ENCODE measurements around the gene CLPTM1L. TPM values are rescaled to one million over a fixed set of nuclear protein-coding genes. Genes with fewer than 3 reads are reported as not detected.

CLPTM1L gene
- polyA plus RNA-seq, 1 donor from 2014 or later, result 61.6 TPM

DNA sequence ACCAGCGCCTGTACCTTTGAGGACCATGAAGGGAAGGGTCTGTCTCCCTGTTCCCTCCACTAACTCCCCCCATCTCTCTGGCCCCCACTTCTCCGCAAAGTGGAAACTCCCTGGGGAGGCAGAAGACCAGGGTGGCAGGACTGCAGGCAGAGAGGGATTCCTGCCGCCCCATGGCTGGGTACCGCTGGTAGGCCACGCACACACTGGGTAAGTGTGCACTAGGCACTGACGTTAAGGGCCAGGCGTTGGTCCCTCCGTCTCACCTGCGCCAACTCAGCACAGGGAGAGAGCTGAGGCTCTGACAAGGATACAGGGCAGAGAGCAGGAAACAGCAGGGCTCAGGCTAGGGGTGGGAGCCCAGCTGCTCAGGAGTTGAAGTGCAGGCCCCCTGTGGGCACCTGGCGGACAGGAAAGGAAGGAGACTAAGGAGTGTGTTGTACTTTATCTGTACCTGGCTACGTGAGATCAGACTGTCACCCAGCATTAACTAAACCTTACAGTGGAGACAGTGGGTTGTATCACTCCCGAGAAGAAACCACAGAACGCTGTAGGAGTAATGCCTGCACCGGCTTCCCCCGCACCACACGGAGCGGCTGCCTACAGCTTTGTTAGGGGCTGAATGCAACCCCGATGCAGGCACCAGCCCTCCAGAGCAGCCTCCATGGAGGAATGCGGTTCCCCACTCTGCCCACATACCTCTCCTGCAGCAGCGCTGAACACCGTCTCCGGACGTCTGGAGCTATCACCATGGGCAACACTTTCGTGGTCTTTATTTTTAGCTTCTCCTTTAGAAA is 34.2 kb upstream of the CLPTM1L start (continued):
- no peak for TF ChIP-seq MXI1 (conservative IDR thresholded peaks at IDR 0.05; ENCODE audit: poor library complexity, severe bottlenecking)
- TF ChIP-seq RAD21 (conservative IDR thresholded peaks at IDR 0.05), result no peak

GRCh38 chr5:1378096-1378495 is 33.2 kb upstream of the CLPTM1L start:
- Histone ChIP-seq H3K27ac (ENCODE audit: low read length) (no peak overlapping the region), H3K9ac (ENCODE audit: low read length) (no peak overlapping the region), H3K9me2 (ENCODE audit: insufficient read depth, low read length) (no peaks in the 10 kb centered on the region), H3F3A (ENCODE audit: insufficient read depth, low read length, poor library complexity, severe bottlenecking) (no peaks in the 10 kb centered on the region), H4K20me1 (ENCODE audit: insufficient read depth) (no peaks in the 10 kb centered on the region), H2AFZ (ENCODE audit: low read depth, low read length) (no peak overlapping the region), H3K79me2 (replicated peaks; ENCODE audit: insufficient read depth, low read length) (no peaks in the 10 kb centered on the region), H3K36me3 (ENCODE audit: insufficient read depth, low read length) (no peaks in the 10 kb centered on the region), H3K9me3 (ENCODE audit: low read length) (peaks cover 8% of the 10 kb centered on the region), H3K27me3 (ENCODE audit: insufficient read depth, low read depth, low read length) (no peaks in the 10 kb centered on the region), H3K4me2 (ENCODE audit: low read length) (no peak overlapping the region), H3K4me3 (ENCODE audit: low read length) (no peak overlapping the region)
- no peak for TF ChIP-seq EP300 (conservative IDR thresholded peaks at IDR 0.05; ENCODE audit: poor library complexity, severe bottlenecking)

DNA sequence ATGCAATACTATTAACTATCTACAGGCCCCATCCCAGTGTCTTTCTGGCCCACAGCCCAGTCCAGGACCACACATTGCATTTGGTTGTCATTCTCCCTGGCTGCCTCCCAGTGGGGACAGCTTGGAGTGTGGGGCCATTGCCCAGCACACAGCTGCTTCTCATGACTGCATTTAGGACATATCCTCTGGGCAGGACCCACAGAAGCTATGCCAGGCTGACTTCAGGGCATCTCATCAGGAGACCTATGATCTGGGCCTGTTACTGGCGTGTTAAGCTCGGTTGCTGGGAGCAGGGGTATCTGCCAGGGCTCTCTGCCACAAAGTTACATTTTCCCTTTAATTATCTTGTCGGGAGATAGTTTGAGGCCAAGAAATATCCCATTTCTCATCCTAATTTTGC is 32.1 kb upstream of the CLPTM1L start:
- H3K9me3 ChIP-seq (ENCODE audit: low read length), result peaks cover 8% of the 10 kb centered on the region
- no peak for TF ChIP-seq TAF1 (IDR thresholded peaks at IDR 0.05; ENCODE audit: low read depth)
- TF ChIP-seq EZH2 (IDR thresholded peaks at IDR 0.05; ENCODE audit: borderline replicate concordance, insufficient read depth, low read length, poor library complexity, severe bottlenecking), result no peak
- TF ChIP-seq MXI1 (conservative IDR thresholded peaks at IDR 0.05; ENCODE audit: poor library complexity, severe bottlenecking), result no peak
- TF ChIP-seq CTCF (IDR thresholded peaks at IDR 0.05; ENCODE audit: poor library complexity, severe bottlenecking), result no peak
- no peaks in the 10 kb centered on the region for H3K79me2 ChIP-seq (replicated peaks; ENCODE audit: insufficient read depth, low read length)
- no peaks in the 10 kb centered on the region for H3F3A ChIP-seq (ENCODE audit: insufficient read depth, low read length, poor library complexity, severe bottlenecking)
- no peaks in the 10 kb centered on the region for H3K27me3 ChIP-seq (ENCODE audit: insufficient read depth, low read depth, low read length)
- H4K20me1 ChIP-seq (ENCODE audit: insufficient read depth), result no peaks in the 10 kb centered on the region
- H3K4me2 ChIP-seq (ENCODE audit: low read length), result no peak overlapping the region
- H3K27ac ChIP-seq (ENCODE audit: low read length), result no peak overlapping the region
- no peaks in the 10 kb centered on the region for H3K9me2 ChIP-seq (ENCODE audit: insufficient read depth, low read length)
- H3K4me3 ChIP-seq (ENCODE audit: low read length), result no peak overlapping the region
- no peak overlapping the region for H3K9ac ChIP-seq (ENCODE audit: low read length)
- no peak overlapping the region for H2AFZ ChIP-seq (ENCODE audit: low read depth, low read length)
- no peaks in the 10 kb centered on the region for H3K36me3 ChIP-seq (ENCODE audit: insufficient read depth, low read length)

GRCh38 chr5:1375871-1376810 is 31.2 kb upstream of the CLPTM1L start:
- no peaks in the 10 kb centered on the region for H3K27me3 ChIP-seq (ENCODE audit: insufficient read depth, low read depth, low read length)
- no peaks in the 10 kb centered on the region for H3K9me2 ChIP-seq (ENCODE audit: insufficient read depth, low read length)
- H4K20me1 ChIP-seq (ENCODE audit: insufficient read depth), result no peaks in the 10 kb centered on the region
- no peaks in the 10 kb centered on the region for H3K79me2 ChIP-seq (replicated peaks; ENCODE audit: insufficient read depth, low read length)
- no peak for TF ChIP-seq EZH2 (IDR thresholded peaks at IDR 0.05; ENCODE audit: borderline replicate concordance, insufficient read depth, low read length, poor library complexity, severe bottlenecking)
- no peak for TF ChIP-seq EP300 (conservative IDR thresholded peaks at IDR 0.05; ENCODE audit: poor library complexity, severe bottlenecking)
- no peak for TF ChIP-seq SMC3 (conservative IDR thresholded peaks at IDR 0.05; ENCODE audit: poor library complexity)
- no peak for TF ChIP-seq REST (IDR thresholded peaks at IDR 0.05; ENCODE audit: borderline replicate concordance)
- no peak for TF ChIP-seq TAF1 (IDR thresholded peaks at IDR 0.05; ENCODE audit: low read depth)
- no peak for TF ChIP-seq MXI1 (conservative IDR thresholded peaks at IDR 0.05; ENCODE audit: poor library complexity, severe bottlenecking)
- TF ChIP-seq RAD21 (conservative IDR thresholded peaks at IDR 0.05), result no peak
- TF ChIP-seq POLR2AphosphoS5 (IDR thresholded peaks at IDR 0.05), result no peak
- TF ChIP-seq CTCF (IDR thresholded peaks at IDR 0.05; ENCODE audit: poor library complexity, severe bottlenecking), result no peak
- no peaks in the 10 kb centered on the region for H3K36me3 ChIP-seq (ENCODE audit: insufficient read depth, low read length)
- H3K4me3 ChIP-seq (ENCODE audit: low read length), result no peak overlapping the region
- H3K9me3 ChIP-seq (ENCODE audit: low read length), result peaks cover 8% of the 10 kb centered on the region
- no peak overlapping the region for H3K9ac ChIP-seq (ENCODE audit: low read length)
- no peak overlapping the region for H3K27ac ChIP-seq (ENCODE audit: low read length)
- no peak overlapping the region for H3K4me2 ChIP-seq (ENCODE audit: low read length)
- no peak overlapping the region for H2AFZ ChIP-seq (ENCODE audit: low read depth, low read length)
- H3F3A ChIP-seq (ENCODE audit: insufficient read depth, low read length, poor library complexity, severe bottlenecking), result no peaks in the 10 kb centered on the region

All from neural cell (in vitro differentiated cells).